Measurements from ENCODE around the gene SCAND1.

Gene SCAND1

DNA sequence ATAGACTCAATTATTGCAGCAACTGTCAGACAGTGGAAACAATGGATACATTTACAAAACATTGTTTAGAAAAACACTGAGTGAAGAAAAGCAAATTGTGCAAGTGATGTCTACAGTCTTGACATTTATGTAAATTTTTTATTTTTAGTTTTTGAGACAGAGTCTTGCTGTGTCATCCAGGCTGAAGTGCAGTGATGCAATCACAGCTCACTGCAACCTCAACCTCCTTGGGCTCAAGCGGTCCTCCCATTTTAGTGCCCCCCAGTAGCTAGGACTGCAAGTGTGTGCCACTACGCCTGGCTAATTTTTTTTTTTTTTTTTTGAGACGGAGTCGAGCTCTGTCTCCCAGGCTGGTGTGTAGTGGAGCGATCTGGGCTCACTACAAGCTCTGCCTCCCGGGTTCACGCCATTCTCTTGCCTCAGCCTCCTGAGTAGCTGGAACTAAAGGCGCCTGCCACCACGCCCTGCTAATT, 23.8 kb upstream of the SCAND1 start:
- Mint-ChIP-seq H3K27ac (no peak overlapping the region), H3K9me3 (no peaks in the 10 kb centered on the region)
- TF ChIP-seq, protein P1, sequence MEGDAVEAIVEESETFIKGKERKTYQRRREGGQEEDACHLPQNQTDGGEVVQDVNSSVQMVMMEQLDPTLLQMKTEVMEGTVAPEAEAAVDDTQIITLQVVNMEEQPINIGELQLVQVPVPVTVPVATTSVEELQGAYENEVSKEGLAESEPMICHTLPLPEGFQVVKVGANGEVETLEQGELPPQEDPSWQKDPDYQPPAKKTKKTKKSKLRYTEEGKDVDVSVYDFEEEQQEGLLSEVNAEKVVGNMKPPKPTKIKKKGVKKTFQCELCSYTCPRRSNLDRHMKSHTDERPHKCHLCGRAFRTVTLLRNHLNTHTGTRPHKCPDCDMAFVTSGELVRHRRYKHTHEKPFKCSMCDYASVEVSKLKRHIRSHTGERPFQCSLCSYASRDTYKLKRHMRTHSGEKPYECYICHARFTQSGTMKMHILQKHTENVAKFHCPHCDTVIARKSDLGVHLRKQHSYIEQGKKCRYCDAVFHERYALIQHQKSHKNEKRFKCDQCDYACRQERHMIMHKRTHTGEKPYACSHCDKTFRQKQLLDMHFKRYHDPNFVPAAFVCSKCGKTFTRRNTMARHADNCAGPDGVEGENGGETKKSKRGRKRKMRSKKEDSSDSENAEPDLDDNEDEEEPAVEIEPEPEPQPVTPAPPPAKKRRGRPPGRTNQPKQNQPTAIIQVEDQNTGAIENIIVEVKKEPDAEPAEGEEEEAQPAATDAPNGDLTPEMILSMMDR (IDR thresholded peaks at IDR 0.05), result no peak

GRCh38 chr20:35975576-35976373, 21.5 kb upstream of the SCAND1 start:
- no peaks in the 10 kb centered on the region for H3K27me3 Mint-ChIP-seq (ENCODE audit: low read depth, poor library complexity)
- no peaks in the 10 kb centered on the region for H3K9me3 Mint-ChIP-seq
- TF ChIP-seq, protein P1 (IDR thresholded peaks at IDR 0.05), result no peak
- H3K36me3 Mint-ChIP-seq (ENCODE audit: low read depth), result no peaks in the 10 kb centered on the region
- DNase-seq, result no peak
- H3K4me3 Mint-ChIP-seq, result no peak overlapping the region
- no peak overlapping the region for H3K27ac Mint-ChIP-seq
- H3K4me1 Mint-ChIP-seq, result peaks cover 5% of the 10 kb centered on the region

More for the DNA sequence above, 23.8 kb upstream of the SCAND1 start:
- H3K36me3 Mint-ChIP-seq (ENCODE audit: low read depth), result no peaks in the 10 kb centered on the region
- peaks cover 2% of the 10 kb centered on the region for H3K27me3 Mint-ChIP-seq (ENCODE audit: low read depth, poor library complexity)
- H3K4me3 Mint-ChIP-seq, result no peak overlapping the region
- H3K4me1 Mint-ChIP-seq, result peaks cover 5% of the 10 kb centered on the region
- no peak for DNase-seq

DNA sequence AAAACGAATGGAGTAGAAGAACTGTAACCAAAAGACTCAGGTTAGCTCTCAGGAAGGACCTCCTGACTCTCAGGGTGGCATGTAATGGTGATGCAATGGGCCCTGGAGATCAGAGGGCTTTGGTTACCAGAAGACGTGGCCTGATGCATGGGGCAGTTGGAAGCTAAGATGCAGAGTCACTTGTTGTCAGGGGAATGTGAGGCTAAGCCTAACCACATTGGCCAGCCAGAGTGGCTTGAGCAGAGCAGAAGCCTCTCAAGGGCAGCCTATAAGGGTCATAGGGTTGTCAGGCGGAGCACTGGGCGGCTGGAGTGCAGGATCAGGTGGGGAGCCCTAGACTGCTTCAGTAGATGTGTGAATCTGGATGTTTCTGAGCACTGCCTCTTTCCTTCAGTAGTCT, 20.0 kb upstream of the SCAND1 start:
- DNase-seq, result no peak
- peaks cover 5% of the 10 kb centered on the region for H3K4me1 Mint-ChIP-seq
- peaks cover 2% of the 10 kb centered on the region for H3K27me3 Mint-ChIP-seq (ENCODE audit: low read depth, poor library complexity)
- peak overlapping the region; percentile 19 for H3K27ac Mint-ChIP-seq
- TF ChIP-seq, protein P1 (IDR thresholded peaks at IDR 0.05), result no peak
- no peaks in the 10 kb centered on the region for H3K9me3 Mint-ChIP-seq
- H3K4me3 Mint-ChIP-seq, result no peak overlapping the region
- no peaks in the 10 kb centered on the region for H3K36me3 Mint-ChIP-seq (ENCODE audit: low read depth)

DNA sequence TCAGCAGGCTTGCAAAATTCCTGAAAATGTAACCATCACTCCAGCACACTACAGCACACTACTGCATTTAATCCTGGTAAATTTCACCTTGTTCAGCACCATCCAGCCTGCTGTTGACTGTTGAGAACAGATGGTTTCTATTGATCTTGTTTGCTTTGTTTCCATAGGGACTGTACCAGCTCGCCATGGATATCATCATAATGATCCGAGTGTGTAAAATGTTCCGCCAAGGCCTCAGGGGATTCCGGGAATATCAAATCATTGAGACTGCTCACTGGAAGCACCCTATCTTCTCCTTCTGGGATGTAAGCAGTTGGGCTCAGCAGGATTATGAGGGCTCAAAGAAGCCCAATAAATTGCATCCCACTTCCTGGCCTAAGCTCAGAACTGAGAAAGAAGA, 18.2 kb upstream of the SCAND1 start:
- no peaks in the 10 kb centered on the region for H3K36me3 Mint-ChIP-seq (ENCODE audit: low read depth)
- TF ChIP-seq, protein P1 (IDR thresholded peaks at IDR 0.05), result no peak
- no peak overlapping the region for H3K27ac Mint-ChIP-seq
- H3K27me3 Mint-ChIP-seq (ENCODE audit: low read depth, poor library complexity), result peaks cover 7% of the 10 kb centered on the region
- peaks cover 5% of the 10 kb centered on the region for H3K4me1 Mint-ChIP-seq
- H3K4me3 Mint-ChIP-seq, result no peak overlapping the region
- H3K9me3 Mint-ChIP-seq, result no peaks in the 10 kb centered on the region
- no peak for DNase-seq

- Mint-ChIP-seq H3K27ac (no peak overlapping the region), H3K9me3 (no peaks in the 10 kb centered on the region), H3K4me3 (no peak overlapping the region), H3K27me3 (ENCODE audit: low read depth, poor library complexity) (peaks cover 7% of the 10 kb centered on the region), H3K4me1 (peaks cover 5% of the 10 kb centered on the region), H3K36me3 (ENCODE audit: low read depth) (no peaks in the 10 kb centered on the region)
- TF ChIP-seq, protein P1 (IDR thresholded peaks at IDR 0.05), result no peak
- DNase-seq, result no peak
Measured at GRCh38 chr20:35971981-35972380, 17.7 kb upstream of the SCAND1 start.

GRCh38 chr20:35968930-35969329, 14.6 kb upstream of the SCAND1 start:
- TF ChIP-seq, protein P1 (IDR thresholded peaks at IDR 0.05), result no peak
- Mint-ChIP-seq H3K9me3 (no peaks in the 10 kb centered on the region), H3K4me1 (no peaks in the 10 kb centered on the region), H3K27me3 (ENCODE audit: low read depth, poor library complexity) (peaks cover 7% of the 10 kb centered on the region), H3K4me3 (no peak overlapping the region), H3K27ac (no peak overlapping the region), H3K36me3 (ENCODE audit: low read depth) (no peaks in the 10 kb centered on the region)
- no peak for DNase-seq
